ENCODE data around the gene MTERF1.
"Not testable (repeated sequence)": the region's sequence is repeated elsewhere in the genome, so short reads cannot be mapped to it uniquely, and the experiment has no call there.

DNA sequence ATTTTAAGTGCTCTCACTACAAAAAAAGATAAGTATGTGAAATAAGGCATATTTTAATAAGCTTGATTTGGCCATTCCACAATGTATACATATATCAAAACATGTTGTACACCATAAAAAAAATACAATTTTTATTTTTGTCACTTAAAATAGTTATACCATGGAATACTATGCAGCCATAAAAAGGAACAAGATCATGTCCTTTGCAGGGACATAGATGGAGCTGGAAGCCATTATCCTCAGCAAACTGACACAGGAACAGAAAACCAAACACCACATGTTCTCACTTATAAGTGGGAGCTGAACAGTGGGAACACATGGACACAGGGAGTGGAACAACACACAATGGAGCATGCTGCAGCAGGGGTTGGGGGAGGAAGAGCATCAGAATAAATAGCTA is 15.9 kb downstream of the MTERF1 start:
- TF ChIP-seq, protein P1, sequence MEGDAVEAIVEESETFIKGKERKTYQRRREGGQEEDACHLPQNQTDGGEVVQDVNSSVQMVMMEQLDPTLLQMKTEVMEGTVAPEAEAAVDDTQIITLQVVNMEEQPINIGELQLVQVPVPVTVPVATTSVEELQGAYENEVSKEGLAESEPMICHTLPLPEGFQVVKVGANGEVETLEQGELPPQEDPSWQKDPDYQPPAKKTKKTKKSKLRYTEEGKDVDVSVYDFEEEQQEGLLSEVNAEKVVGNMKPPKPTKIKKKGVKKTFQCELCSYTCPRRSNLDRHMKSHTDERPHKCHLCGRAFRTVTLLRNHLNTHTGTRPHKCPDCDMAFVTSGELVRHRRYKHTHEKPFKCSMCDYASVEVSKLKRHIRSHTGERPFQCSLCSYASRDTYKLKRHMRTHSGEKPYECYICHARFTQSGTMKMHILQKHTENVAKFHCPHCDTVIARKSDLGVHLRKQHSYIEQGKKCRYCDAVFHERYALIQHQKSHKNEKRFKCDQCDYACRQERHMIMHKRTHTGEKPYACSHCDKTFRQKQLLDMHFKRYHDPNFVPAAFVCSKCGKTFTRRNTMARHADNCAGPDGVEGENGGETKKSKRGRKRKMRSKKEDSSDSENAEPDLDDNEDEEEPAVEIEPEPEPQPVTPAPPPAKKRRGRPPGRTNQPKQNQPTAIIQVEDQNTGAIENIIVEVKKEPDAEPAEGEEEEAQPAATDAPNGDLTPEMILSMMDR (IDR thresholded peaks at IDR 0.05; ENCODE audit: borderline replicate concordance, extremely low read depth, low read length, poor library complexity, severe bottlenecking): not testable (repeated sequence)
- not testable (repeated sequence) for TF ChIP-seq EZH2 (IDR thresholded peaks at IDR 0.05; ENCODE audit: borderline replicate concordance, low read depth, low read length, severe bottlenecking)

All from DND-41 (cell line).